ENCODE measurements around the gene TAGLN.

Gene TAGLN

GRCh38 chr11:117186431-117186761 is 12.8 kb upstream of the TAGLN start:
- Histone ChIP-seq H2AFZ (ENCODE audit: low read length) (no peak overlapping the region), H3F3A (ENCODE audit: insufficient read depth, low read length) (no peaks in the 10 kb centered on the region), H3K4me3 (ENCODE audit: low read length) (no peak overlapping the region), H3K27ac (ENCODE audit: low read length) (no peak overlapping the region), H3K27me3 (replicated peaks; ENCODE audit: insufficient read depth, low read length) (no peaks in the 10 kb centered on the region), H3K9ac (ENCODE audit: low read length) (no peak overlapping the region), H3K9me3 (replicated peaks; ENCODE audit: insufficient read depth, low read length) (no peaks in the 10 kb centered on the region), H4K20me1 (ENCODE audit: insufficient read depth, low read length) (no peaks in the 10 kb centered on the region), H3K4me1 (ENCODE audit: low read length) (no peaks in the 10 kb centered on the region), H3K79me2 (ENCODE audit: low read length) (no peaks in the 10 kb centered on the region), H3K36me3 (replicated peaks; ENCODE audit: insufficient read depth, low read length) (no peaks in the 10 kb centered on the region), H3K9me2 (replicated peaks; ENCODE audit: insufficient read depth, low read length) (no peaks in the 10 kb centered on the region), H3K4me2 (ENCODE audit: low read depth, low read length) (no peak overlapping the region)
- TF ChIP-seq EZH2 (optimal IDR thresholded peaks at IDR 0.05; ENCODE audit: low read depth, low read length) (no peak), EZH2phosphoT487 (IDR thresholded peaks at IDR 0.05; ENCODE audit: low read length) (no peak), CTCF (IDR thresholded peaks at IDR 0.05; ENCODE audit: low read length) (no peak)
- DNase-seq, result no peak

- Histone ChIP-seq H3K9me2 (replicated peaks; ENCODE audit: insufficient read depth, low read length) (no peaks in the 10 kb centered on the region), H3F3A (ENCODE audit: insufficient read depth, low read length) (no peaks in the 10 kb centered on the region), H3K79me2 (ENCODE audit: low read length) (no peaks in the 10 kb centered on the region), H3K27ac (ENCODE audit: low read length) (no peak overlapping the region), H2AFZ (ENCODE audit: low read length) (no peak overlapping the region), H3K9me3 (replicated peaks; ENCODE audit: insufficient read depth, low read length) (no peaks in the 10 kb centered on the region), H3K4me2 (ENCODE audit: low read depth, low read length) (no peak overlapping the region), H3K27me3 (replicated peaks; ENCODE audit: insufficient read depth, low read length) (no peaks in the 10 kb centered on the region), H3K9ac (ENCODE audit: low read length) (no peak overlapping the region), H3K4me1 (ENCODE audit: low read length) (no peaks in the 10 kb centered on the region), H4K20me1 (ENCODE audit: insufficient read depth, low read length) (no peaks in the 10 kb centered on the region), H3K36me3 (replicated peaks; ENCODE audit: insufficient read depth, low read length) (no peaks in the 10 kb centered on the region), H3K4me3 (ENCODE audit: low read length) (no peak overlapping the region)
- no peak for DNase-seq
- TF ChIP-seq EZH2phosphoT487 (IDR thresholded peaks at IDR 0.05; ENCODE audit: low read length), result no peak
- no peak for TF ChIP-seq EZH2 (optimal IDR thresholded peaks at IDR 0.05; ENCODE audit: low read depth, low read length)
- TF ChIP-seq CTCF (IDR thresholded peaks at IDR 0.05; ENCODE audit: low read length), result no peak
These were observed 12.2 kb upstream of the TAGLN start for GRCh38 chr11:117187007-117187406.

- Histone ChIP-seq H2AFZ (ENCODE audit: low read length) (no peak overlapping the region), H3K27me3 (replicated peaks; ENCODE audit: insufficient read depth, low read length) (no peaks in the 10 kb centered on the region), H3K9me2 (replicated peaks; ENCODE audit: insufficient read depth, low read length) (no peaks in the 10 kb centered on the region), H3K9me3 (replicated peaks; ENCODE audit: insufficient read depth, low read length) (no peaks in the 10 kb centered on the region), H4K20me1 (ENCODE audit: insufficient read depth, low read length) (no peaks in the 10 kb centered on the region), H3K4me2 (ENCODE audit: low read depth, low read length) (no peak overlapping the region), H3K4me3 (ENCODE audit: low read length) (no peak overlapping the region), H3K79me2 (ENCODE audit: low read length) (no peaks in the 10 kb centered on the region), H3K4me1 (ENCODE audit: low read length) (no peaks in the 10 kb centered on the region), H3K9ac (ENCODE audit: low read length) (no peak overlapping the region), H3K27ac (ENCODE audit: low read length) (no peak overlapping the region), H3K36me3 (replicated peaks; ENCODE audit: insufficient read depth, low read length) (no peaks in the 10 kb centered on the region), H3F3A (ENCODE audit: insufficient read depth, low read length) (no peaks in the 10 kb centered on the region)
- DNase-seq, result no peak
- no peak for TF ChIP-seq CTCF (IDR thresholded peaks at IDR 0.05; ENCODE audit: low read length)
- no peak for TF ChIP-seq EZH2 (optimal IDR thresholded peaks at IDR 0.05; ENCODE audit: low read depth, low read length)
- no peak for TF ChIP-seq EZH2phosphoT487 (IDR thresholded peaks at IDR 0.05; ENCODE audit: low read length)
These were observed 11.8 kb upstream of the TAGLN start for GRCh38 chr11:117187428-117187798.

Measured in MM.1S (cell line).